ENCODE data around the gene ZNF407.

The ZNF407 gene

DNA sequence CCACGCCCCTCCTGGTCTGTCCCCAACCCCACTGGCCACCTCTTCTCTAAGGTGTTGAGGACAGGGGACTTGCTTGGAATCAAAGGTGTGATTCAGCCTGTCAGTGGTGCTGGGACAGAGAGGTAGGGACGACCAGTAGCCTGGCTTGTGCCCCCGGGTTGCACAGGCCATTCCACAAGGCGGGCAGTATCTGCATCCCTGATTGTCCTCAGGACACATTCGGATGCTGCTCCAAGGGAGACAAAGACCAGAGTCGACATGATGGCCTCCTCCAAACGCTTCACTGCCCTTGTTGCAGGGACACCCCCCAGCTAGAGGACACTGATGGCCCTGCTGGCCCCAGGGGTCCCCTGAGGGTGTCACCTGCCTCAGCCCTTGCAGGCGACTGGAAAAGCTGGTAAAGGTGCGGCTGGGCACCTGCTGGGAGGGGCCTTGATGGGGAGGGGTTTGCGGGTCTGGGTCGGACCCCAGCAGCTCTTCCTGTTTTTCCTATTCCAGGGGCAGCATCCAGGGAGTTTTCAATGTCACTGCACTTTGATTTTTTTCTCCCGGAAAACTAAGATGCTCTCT lies 513.3 kb downstream of the ZNF407 start:
- TF ChIP-seq ZNF274 (IDR thresholded peaks at IDR 0.05; ENCODE audit: low read length) = no peak
- TF ChIP-seq ZNF274 (tag by site-specific recombination; IDR thresholded peaks at IDR 0.05; ENCODE audit: borderline replicate concordance) = no peak
- no peak for TF ChIP-seq ZNF292 (tag by site-specific recombination; IDR thresholded peaks at IDR 0.05; ENCODE audit: borderline replicate concordance, low read depth)
- TF ChIP-seq, protein P1, sequence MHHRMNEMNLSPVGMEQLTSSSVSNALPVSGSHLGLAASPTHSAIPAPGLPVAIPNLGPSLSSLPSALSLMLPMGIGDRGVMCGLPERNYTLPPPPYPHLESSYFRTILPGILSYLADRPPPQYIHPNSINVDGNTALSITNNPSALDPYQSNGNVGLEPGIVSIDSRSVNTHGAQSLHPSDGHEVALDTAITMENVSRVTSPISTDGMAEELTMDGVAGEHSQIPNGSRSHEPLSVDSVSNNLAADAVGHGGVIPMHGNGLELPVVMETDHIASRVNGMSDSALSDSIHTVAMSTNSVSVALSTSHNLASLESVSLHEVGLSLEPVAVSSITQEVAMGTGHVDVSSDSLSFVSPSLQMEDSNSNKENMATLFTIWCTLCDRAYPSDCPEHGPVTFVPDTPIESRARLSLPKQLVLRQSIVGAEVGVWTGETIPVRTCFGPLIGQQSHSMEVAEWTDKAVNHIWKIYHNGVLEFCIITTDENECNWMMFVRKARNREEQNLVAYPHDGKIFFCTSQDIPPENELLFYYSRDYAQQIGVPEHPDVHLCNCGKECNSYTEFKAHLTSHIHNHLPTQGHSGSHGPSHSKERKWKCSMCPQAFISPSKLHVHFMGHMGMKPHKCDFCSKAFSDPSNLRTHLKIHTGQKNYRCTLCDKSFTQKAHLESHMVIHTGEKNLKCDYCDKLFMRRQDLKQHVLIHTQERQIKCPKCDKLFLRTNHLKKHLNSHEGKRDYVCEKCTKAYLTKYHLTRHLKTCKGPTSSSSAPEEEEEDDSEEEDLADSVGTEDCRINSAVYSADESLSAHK (tag by site-specific recombination; IDR thresholded peaks at IDR 0.05) = no peak
- TF ChIP-seq, protein P2, sequence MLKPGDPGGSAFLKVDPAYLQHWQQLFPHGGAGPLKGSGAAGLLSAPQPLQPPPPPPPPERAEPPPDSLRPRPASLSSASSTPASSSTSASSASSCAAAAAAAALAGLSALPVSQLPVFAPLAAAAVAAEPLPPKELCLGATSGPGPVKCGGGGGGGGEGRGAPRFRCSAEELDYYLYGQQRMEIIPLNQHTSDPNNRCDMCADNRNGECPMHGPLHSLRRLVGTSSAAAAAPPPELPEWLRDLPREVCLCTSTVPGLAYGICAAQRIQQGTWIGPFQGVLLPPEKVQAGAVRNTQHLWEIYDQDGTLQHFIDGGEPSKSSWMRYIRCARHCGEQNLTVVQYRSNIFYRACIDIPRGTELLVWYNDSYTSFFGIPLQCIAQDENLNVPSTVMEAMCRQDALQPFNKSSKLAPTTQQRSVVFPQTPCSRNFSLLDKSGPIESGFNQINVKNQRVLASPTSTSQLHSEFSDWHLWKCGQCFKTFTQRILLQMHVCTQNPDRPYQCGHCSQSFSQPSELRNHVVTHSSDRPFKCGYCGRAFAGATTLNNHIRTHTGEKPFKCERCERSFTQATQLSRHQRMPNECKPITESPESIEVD (tag by site-specific recombination; IDR thresholded peaks at IDR 0.05) = no peak
- no peak for TF ChIP-seq ZNF837 (tag by site-specific recombination; IDR thresholded peaks at IDR 0.05)
- TF ChIP-seq ZNF175 (tag by site-specific recombination; IDR thresholded peaks at IDR 0.05) = no peak
- no peak for TF ChIP-seq HOXD13 (CRISPR knock-in tag; IDR thresholded peaks at IDR 0.05; ENCODE audit: borderline replicate concordance)
- no peak for TF ChIP-seq SP2 (tag by site-specific recombination; IDR thresholded peaks at IDR 0.05)
- TF ChIP-seq ZFHX2 (tag by site-specific recombination; conservative IDR thresholded peaks at IDR 0.05) = no peak
- TF ChIP-seq ZNF658 (tag by site-specific recombination; IDR thresholded peaks at IDR 0.05) = no peak
- TF ChIP-seq ZNF132 (tag by site-specific recombination; IDR thresholded peaks at IDR 0.05; ENCODE audit: borderline replicate concordance) = no peak
- TF ChIP-seq, protein P3, sequence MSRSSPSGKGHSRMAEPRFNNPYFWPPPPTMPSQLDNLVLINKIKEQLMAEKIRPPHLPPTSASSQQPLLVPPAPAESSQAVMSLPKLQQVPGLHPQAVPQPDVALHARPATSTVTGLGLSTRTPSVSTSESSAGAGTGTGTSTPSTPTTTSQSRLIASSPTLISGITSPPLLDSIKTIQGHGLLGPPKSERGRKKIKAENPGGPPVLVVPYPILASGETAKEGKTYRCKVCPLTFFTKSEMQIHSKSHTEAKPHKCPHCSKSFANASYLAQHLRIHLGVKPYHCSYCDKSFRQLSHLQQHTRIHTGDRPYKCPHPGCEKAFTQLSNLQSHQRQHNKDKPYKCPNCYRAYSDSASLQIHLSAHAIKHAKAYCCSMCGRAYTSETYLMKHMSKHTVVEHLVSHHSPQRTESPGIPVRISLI (tag by site-specific recombination; IDR thresholded peaks at IDR 0.05) = no peak
- TF ChIP-seq, protein P4, sequence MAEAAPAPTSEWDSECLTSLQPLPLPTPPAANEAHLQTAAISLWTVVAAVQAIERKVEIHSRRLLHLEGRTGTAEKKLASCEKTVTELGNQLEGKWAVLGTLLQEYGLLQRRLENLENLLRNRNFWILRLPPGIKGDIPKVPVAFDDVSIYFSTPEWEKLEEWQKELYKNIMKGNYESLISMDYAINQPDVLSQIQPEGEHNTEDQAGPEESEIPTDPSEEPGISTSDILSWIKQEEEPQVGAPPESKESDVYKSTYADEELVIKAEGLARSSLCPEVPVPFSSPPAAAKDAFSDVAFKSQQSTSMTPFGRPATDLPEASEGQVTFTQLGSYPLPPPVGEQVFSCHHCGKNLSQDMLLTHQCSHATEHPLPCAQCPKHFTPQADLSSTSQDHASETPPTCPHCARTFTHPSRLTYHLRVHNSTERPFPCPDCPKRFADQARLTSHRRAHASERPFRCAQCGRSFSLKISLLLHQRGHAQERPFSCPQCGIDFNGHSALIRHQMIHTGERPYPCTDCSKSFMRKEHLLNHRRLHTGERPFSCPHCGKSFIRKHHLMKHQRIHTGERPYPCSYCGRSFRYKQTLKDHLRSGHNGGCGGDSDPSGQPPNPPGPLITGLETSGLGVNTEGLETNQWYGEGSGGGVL (tag by site-specific recombination; IDR thresholded peaks at IDR 0.05) = no peak
- TF ChIP-seq SETDB1 (IDR thresholded peaks at IDR 0.05; ENCODE audit: insufficient read length, low read length) = no peak
- TF ChIP-seq, protein P5, sequence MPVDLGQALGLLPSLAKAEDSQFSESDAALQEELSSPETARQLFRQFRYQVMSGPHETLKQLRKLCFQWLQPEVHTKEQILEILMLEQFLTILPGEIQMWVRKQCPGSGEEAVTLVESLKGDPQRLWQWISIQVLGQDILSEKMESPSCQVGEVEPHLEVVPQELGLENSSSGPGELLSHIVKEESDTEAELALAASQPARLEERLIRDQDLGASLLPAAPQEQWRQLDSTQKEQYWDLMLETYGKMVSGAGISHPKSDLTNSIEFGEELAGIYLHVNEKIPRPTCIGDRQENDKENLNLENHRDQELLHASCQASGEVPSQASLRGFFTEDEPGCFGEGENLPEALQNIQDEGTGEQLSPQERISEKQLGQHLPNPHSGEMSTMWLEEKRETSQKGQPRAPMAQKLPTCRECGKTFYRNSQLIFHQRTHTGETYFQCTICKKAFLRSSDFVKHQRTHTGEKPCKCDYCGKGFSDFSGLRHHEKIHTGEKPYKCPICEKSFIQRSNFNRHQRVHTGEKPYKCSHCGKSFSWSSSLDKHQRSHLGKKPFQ (tag by site-specific recombination; IDR thresholded peaks at IDR 0.05) = no peak
- no peak for TF ChIP-seq ZBTB48 (tag by site-specific recombination; IDR thresholded peaks at IDR 0.05)
- no peak for TF ChIP-seq ZNF404 (tag by site-specific recombination; IDR thresholded peaks at IDR 0.05)
- TF ChIP-seq, protein P6, sequence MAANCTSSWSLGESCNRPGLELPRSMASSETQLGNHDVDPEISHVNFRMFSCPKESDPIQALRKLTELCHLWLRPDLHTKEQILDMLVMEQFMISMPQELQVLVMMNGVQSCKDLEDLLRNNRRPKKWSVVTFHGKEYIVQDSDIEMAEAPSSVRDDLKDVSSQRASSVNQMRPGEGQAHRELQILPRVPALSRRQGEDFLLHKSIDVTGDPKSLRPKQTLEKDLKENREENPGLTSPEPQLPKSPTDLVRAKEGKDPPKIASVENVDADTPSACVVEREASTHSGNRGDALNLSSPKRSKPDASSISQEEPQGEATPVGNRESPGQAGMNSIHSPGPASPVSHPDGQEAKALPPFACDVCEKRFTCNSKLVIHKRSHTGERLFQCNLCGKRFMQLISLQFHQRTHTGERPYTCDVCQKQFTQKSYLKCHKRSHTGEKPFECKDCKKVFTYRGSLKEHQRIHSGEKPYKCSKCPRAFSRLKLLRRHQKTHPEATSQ (tag by site-specific recombination; IDR thresholded peaks at IDR 0.05) = no peak
- no peak for TF ChIP-seq ZNF48 (tag by site-specific recombination; IDR thresholded peaks at IDR 0.05)
- H3K36me3 ChIP-seq (ENCODE audit: control insufficient read depth in 2 of 2, insufficient read depth in 1 of 2, low read length in 2 of 2) = no peaks in the 10 kb centered on the region
- H3K4me3 ChIP-seq (ENCODE audit: low read depth, low read length) = no peak overlapping the region
- no peaks in the 10 kb centered on the region for H3K4me1 ChIP-seq (ENCODE audit: control insufficient read depth, insufficient read depth, low read length)
- ChIA-PET CTCF (no interaction called here), POLR2A (no interaction called here)
- H3K9me3 ChIP-seq (ENCODE audit: control insufficient read depth, insufficient read depth, low read depth, low read length) = no peaks in the 10 kb centered on the region
- H3K27ac ChIP-seq (ENCODE audit: extremely low read depth, low read depth, low read length) = no peak overlapping the region

Data from HEK293 (cell line).